Measurements from ENCODE around the gene NIBAN1.

NIBAN1 gene

DNA sequence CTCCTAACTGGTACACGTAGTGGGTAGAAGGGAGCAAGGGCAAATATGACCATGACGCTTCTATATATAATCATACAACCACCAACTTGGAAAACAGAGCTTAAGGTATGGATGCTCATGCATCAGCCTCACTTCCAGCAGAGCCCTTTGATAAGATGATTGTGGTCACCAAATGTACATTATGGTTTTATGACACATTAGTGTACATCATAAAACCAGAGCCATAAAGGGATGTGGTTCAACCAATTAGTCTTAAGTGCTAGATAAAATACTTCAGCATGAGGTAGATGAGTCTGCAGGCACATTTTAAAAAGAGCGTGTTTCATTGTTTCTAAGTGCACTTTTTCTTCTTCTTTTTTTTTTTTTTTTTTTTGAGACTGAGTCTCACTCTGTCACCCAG, 43.7 kb downstream of the NIBAN1 start:
- peaks cover under 1% of the 10 kb centered on the region for H3K4me1 Mint-ChIP-seq
- no peak overlapping the region for H3K27ac Mint-ChIP-seq
- H3K4me3 Mint-ChIP-seq, result no peak overlapping the region
- peaks cover 8% of the 10 kb centered on the region for H3K9me3 Mint-ChIP-seq
- TF ChIP-seq, protein P1, sequence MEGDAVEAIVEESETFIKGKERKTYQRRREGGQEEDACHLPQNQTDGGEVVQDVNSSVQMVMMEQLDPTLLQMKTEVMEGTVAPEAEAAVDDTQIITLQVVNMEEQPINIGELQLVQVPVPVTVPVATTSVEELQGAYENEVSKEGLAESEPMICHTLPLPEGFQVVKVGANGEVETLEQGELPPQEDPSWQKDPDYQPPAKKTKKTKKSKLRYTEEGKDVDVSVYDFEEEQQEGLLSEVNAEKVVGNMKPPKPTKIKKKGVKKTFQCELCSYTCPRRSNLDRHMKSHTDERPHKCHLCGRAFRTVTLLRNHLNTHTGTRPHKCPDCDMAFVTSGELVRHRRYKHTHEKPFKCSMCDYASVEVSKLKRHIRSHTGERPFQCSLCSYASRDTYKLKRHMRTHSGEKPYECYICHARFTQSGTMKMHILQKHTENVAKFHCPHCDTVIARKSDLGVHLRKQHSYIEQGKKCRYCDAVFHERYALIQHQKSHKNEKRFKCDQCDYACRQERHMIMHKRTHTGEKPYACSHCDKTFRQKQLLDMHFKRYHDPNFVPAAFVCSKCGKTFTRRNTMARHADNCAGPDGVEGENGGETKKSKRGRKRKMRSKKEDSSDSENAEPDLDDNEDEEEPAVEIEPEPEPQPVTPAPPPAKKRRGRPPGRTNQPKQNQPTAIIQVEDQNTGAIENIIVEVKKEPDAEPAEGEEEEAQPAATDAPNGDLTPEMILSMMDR (IDR thresholded peaks at IDR 0.05; ENCODE audit: unreplicated experiment in 3 of 3), result no peak
- peaks cover 7% of the 10 kb centered on the region for H3K36me3 Mint-ChIP-seq (ENCODE audit: low read depth)
- no peaks in the 10 kb centered on the region for H3K27me3 Mint-ChIP-seq (ENCODE audit: low read depth)

DNA sequence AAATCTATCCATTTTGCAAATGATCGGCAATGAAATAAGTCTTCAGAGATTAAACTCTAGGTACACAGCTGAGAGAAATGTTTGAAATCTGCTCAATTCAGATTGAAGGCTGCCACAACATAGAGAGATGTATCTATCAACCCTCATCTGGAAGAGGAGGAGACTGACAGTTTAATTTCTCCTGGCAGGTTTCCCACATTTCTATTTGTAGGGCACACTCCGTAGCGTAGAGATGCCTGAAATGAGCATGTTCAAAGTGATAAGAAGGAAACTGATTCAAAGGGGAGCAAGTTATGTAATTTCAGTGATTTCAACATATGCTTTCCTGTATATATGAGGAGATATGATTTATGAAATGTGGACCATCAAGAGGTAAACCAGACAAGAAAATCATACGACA, 44.1 kb downstream of the NIBAN1 start:
- peaks cover 8% of the 10 kb centered on the region for H3K9me3 Mint-ChIP-seq
- TF ChIP-seq, protein P1 (IDR thresholded peaks at IDR 0.05; ENCODE audit: unreplicated experiment in 3 of 3), result no peak
- no peaks in the 10 kb centered on the region for H3K27me3 Mint-ChIP-seq (ENCODE audit: low read depth)
- peaks cover 7% of the 10 kb centered on the region for H3K36me3 Mint-ChIP-seq (ENCODE audit: low read depth)
- H3K4me1 Mint-ChIP-seq, result no peaks in the 10 kb centered on the region
- no peak overlapping the region for H3K4me3 Mint-ChIP-seq
- no peak overlapping the region for H3K27ac Mint-ChIP-seq

DNA sequence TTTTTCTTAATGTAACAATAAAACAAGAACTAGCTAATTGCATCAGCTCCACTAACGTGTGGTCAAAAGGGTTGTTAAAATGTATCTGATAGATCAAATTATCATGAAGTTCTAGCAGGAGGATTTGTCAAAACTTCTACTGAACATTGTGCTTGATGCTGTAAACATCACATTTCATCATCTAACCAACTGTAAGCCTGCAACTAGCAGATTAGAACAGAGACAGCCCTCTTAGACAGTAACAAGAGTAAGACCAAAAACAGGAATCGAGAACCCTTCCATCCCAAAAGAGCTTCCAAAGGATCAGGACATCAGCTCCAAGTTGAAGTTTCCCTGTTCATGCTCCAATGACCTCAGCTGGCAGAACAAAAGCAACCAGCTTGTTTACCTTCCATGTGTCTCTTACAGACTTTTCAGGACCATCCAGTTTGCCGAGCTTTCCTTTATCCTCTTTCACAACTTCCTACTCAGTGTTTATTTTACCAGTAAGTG, 44.6 kb downstream of the NIBAN1 start:
- Mint-ChIP-seq H3K9me3 (peaks cover 10% of the 10 kb centered on the region), H3K27ac (no peak overlapping the region), H3K4me1 (no peaks in the 10 kb centered on the region), H3K27me3 (ENCODE audit: low read depth) (no peaks in the 10 kb centered on the region), H3K36me3 (ENCODE audit: low read depth) (peaks cover 7% of the 10 kb centered on the region), H3K4me3 (no peak overlapping the region)
- TF ChIP-seq, protein P1 (IDR thresholded peaks at IDR 0.05; ENCODE audit: unreplicated experiment in 3 of 3), result no peak

DNA sequence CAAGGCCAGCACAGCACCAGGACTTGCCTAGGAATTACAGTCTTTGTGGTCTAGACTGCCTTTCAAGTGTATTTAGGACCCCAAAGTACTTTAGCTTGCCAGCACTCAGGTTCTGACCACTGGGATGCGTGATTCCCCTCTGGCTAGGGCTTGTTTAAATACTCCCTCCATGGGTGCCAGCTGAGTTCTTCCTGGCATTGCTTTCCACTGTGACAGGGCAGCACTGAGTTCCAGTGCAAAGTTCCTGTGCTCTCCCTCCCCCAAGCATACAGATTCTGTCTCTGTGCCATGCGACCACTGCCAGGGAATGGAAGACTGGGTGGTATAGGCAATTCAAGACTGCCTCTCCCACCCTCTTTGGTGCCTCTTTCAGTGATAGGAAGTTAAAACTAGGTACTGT, 45.9 kb downstream of the NIBAN1 start:
- H3K4me1 Mint-ChIP-seq, result no peaks in the 10 kb centered on the region
- peaks cover 14% of the 10 kb centered on the region for H3K9me3 Mint-ChIP-seq
- H3K4me3 Mint-ChIP-seq, result no peak overlapping the region
- no peak overlapping the region for H3K27ac Mint-ChIP-seq
- TF ChIP-seq, protein P1 (IDR thresholded peaks at IDR 0.05; ENCODE audit: unreplicated experiment in 3 of 3), result no peak
- H3K27me3 Mint-ChIP-seq (ENCODE audit: low read depth), result no peaks in the 10 kb centered on the region
- peaks cover 7% of the 10 kb centered on the region for H3K36me3 Mint-ChIP-seq (ENCODE audit: low read depth)

All from nephron (organoid).